ENCODE data around the gene ATP8B4. TPM values are rescaled to one million over a fixed set of nuclear protein-coding genes. Genes with fewer than 3 reads are reported as not detected.

The ATP8B4 gene
- total and polyA plus RNA-seq, 2 donors (not counting 1 experiment from before 2014, with no cell fraction given) = 0.42 TPM; not detected in 1

DNA sequence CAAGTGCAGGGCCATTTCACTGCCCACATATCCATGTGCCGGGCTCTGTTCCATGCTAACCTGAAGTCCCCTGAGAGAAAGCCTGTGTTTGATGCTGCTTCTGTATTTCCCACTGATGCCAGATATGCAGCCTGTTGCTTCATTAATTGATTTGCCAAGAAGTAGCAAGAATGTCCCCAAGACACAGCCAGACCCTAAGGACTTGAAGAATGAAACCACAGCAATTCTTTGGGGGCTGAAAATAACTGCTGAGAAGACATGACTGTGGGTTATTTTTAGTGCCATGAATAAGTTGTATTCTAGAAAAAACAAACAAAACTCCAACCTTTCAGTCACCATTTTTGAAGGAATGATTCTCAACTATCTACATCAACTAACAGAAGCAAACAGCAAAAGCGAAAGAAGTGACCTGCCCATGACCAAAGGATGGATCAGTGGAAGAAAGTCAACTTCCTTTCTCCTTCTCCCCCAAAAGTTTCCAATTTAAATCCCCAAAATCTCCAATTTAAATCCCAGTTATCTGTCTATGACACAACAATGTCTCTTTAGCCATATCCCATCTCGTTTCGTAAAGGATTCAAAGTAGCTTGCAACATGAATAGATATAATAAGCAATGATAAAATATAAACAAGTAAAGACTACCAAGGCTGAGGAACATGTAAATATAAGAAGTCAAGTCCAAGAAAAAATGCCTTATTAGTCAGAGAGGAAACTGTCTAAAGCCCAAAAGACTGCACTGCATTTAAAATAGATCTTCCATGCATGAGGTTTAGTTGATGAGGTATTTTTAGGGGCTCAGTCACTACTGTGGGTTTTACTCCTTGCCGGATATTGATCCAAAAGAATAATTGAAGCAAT is 271.4 kb downstream of the ATP8B4 start:
- H3K27me3 Mint-ChIP-seq = no peaks in the 10 kb centered on the region
- ATAC-seq (ENCODE audit: low read depth) (no peak), DNase-seq (no peak)
- Histone ChIP-seq H3K27ac (ENCODE audit: low read length in 2 of 2) (no peak overlapping the region), H4K20me1 (ENCODE audit: control insufficient read depth, insufficient read depth, low read length, poor library complexity, severe bottlenecking) (no peaks in the 10 kb centered on the region), H2AFZ (ENCODE audit: insufficient read depth, low read depth, low read length, poor library complexity, severe bottlenecking) (no peak overlapping the region), H3K4me2 (replicated peaks; ENCODE audit: low read depth, low read length, poor library complexity, severe bottlenecking) (no peak overlapping the region), H3K79me2 (ENCODE audit: control insufficient read depth, insufficient read depth, low read length) (no peaks in the 10 kb centered on the region), H3K9me3 (ENCODE audit: control extremely low read depth in 1 of 3, control insufficient read depth in 2 of 3, insufficient read depth in 1 of 3, low read length in 2 of 3) (peaks cover 0 to 1% (median 0%) of the 10 kb centered on the region in 3 donors), H3K36me3 (replicated peaks in 1 of 2; ENCODE audit: control extremely low read depth in 1 of 2, control insufficient read depth in 1 of 2, extremely low read depth in 1 of 2, insufficient read depth in 2 of 2, low read length in 1 of 2) (no peaks in the 10 kb centered on the region), H3K4me3 (ENCODE audit: control extremely low read depth in 1 of 5, extremely low read depth in 1 of 5, insufficient read depth in 1 of 5, low read depth in 2 of 5, low read length in 4 of 5) (no peak overlapping the region), H3K4me1 (ENCODE audit: control insufficient read depth in 2 of 2, insufficient read depth in 2 of 2, low read length in 2 of 2) (no peaks in the 10 kb centered on the region), H3K27me3 (replicated peaks in 1 of 4; ENCODE audit: control extremely low read depth in 1 of 4, control insufficient read depth in 3 of 4, insufficient read depth in 4 of 4, low read length in 3 of 4) (no peaks in the 10 kb centered on the region), H3K9ac (ENCODE audit: low read length) (no peak overlapping the region)
- peaks cover 8% of the 10 kb centered on the region for H3K9me3 Mint-ChIP-seq (ENCODE audit: insufficient read depth)
- 88% methylated on average over 1 of the region's 5 CpGs for WGBS (ENCODE audit: insufficient coverage)
- H3K4me1 Mint-ChIP-seq = no peaks in the 10 kb centered on the region
- TF ChIP-seq, protein P1, sequence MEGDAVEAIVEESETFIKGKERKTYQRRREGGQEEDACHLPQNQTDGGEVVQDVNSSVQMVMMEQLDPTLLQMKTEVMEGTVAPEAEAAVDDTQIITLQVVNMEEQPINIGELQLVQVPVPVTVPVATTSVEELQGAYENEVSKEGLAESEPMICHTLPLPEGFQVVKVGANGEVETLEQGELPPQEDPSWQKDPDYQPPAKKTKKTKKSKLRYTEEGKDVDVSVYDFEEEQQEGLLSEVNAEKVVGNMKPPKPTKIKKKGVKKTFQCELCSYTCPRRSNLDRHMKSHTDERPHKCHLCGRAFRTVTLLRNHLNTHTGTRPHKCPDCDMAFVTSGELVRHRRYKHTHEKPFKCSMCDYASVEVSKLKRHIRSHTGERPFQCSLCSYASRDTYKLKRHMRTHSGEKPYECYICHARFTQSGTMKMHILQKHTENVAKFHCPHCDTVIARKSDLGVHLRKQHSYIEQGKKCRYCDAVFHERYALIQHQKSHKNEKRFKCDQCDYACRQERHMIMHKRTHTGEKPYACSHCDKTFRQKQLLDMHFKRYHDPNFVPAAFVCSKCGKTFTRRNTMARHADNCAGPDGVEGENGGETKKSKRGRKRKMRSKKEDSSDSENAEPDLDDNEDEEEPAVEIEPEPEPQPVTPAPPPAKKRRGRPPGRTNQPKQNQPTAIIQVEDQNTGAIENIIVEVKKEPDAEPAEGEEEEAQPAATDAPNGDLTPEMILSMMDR (IDR thresholded peaks at IDR 0.05) = no peak
- no peak for TF ChIP-seq EZH2 (IDR thresholded peaks at IDR 0.05; ENCODE audit: borderline replicate concordance, insufficient read depth, low read depth, low read length, poor library complexity, severe bottlenecking)
- no peak overlapping the region for H3K4me3 Mint-ChIP-seq
- intact Hi-C loops (cut with micrococcal nuclease) = no loop called here
- H3K27ac Mint-ChIP-seq = no peak overlapping the region
- ChIA-PET POLR2A (no interaction called here), CTCF (no interaction called here)

DNA sequence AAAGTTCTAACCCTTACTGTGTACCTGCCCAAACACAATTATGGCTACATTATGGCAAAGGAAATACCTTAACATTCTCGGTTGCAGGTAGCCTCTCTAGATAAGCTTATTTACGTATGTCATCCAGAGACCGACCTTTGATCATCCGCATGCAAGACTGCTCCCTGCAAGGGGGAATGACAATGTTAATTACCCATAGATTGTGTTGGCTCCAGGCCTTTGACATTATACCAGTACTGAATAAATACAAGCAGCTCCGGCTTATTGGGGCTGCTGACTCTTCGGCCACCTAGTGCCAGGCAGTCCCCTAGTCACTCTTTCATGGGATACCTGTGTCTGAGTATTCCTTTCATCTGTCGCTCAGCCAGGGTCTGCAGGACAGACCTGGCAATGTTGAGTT is 274.6 kb downstream of the ATP8B4 start:
- Histone ChIP-seq H3K4me2 (replicated peaks; ENCODE audit: low read depth, low read length, poor library complexity, severe bottlenecking) (no peak overlapping the region), H3K9me3 (ENCODE audit: control extremely low read depth in 1 of 3, control insufficient read depth in 2 of 3, insufficient read depth in 1 of 3, low read length in 2 of 3) (no peaks in the 10 kb centered on the region), H3K79me2 (ENCODE audit: control insufficient read depth, insufficient read depth, low read length) (no peaks in the 10 kb centered on the region), H3K4me3 (ENCODE audit: control extremely low read depth in 1 of 5, extremely low read depth in 1 of 5, insufficient read depth in 1 of 5, low read depth in 2 of 5, low read length in 4 of 5) (no peak overlapping the region), H2AFZ (ENCODE audit: insufficient read depth, low read depth, low read length, poor library complexity, severe bottlenecking) (no peak overlapping the region), H4K20me1 (ENCODE audit: control insufficient read depth, insufficient read depth, low read length, poor library complexity, severe bottlenecking) (no peaks in the 10 kb centered on the region), H3K27me3 (replicated peaks in 1 of 4; ENCODE audit: control extremely low read depth in 1 of 4, control insufficient read depth in 3 of 4, insufficient read depth in 4 of 4, low read length in 3 of 4) (no peaks in the 10 kb centered on the region), H3K36me3 (replicated peaks in 1 of 2; ENCODE audit: control extremely low read depth in 1 of 2, control insufficient read depth in 1 of 2, extremely low read depth in 1 of 2, insufficient read depth in 2 of 2, low read length in 1 of 2) (no peaks in the 10 kb centered on the region), H3K27ac (ENCODE audit: low read length in 2 of 2) (no peak overlapping the region), H3K4me1 (ENCODE audit: control insufficient read depth in 2 of 2, insufficient read depth in 2 of 2, low read length in 2 of 2) (no peaks in the 10 kb centered on the region), H3K9ac (ENCODE audit: low read length) (no peak overlapping the region)
- CTCF ChIA-PET = no interaction called here
- no peaks in the 10 kb centered on the region for H3K27me3 Mint-ChIP-seq
- 97% methylated on average over 6 of the region's 7 CpGs for WGBS (ENCODE audit: insufficient coverage)
- intact Hi-C loops (cut with micrococcal nuclease) = no loop called here
- no peaks in the 10 kb centered on the region for H3K4me1 Mint-ChIP-seq
- no peak overlapping the region for H3K4me3 Mint-ChIP-seq
- no peak for TF ChIP-seq EZH2 (IDR thresholded peaks at IDR 0.05; ENCODE audit: borderline replicate concordance, insufficient read depth, low read depth, low read length, poor library complexity, severe bottlenecking)
- TF ChIP-seq, protein P1 (IDR thresholded peaks at IDR 0.05) = no peak
- no peak overlapping the region for H3K27ac Mint-ChIP-seq
- H3K9me3 Mint-ChIP-seq (ENCODE audit: insufficient read depth) = no peaks in the 10 kb centered on the region
- DNase-seq (no peak), ATAC-seq (ENCODE audit: low read depth) (no peak)
- POLR2A ChIA-PET = no interaction called here

Measured in B cell (primary cell).